ENCODE results near the gene PACRG. TPM values are rescaled to one million over a fixed set of nuclear protein-coding genes. Genes with fewer than 3 reads are reported as not detected.

The PACRG gene
- polyA plus RNA-seq, 3 donors = not detected

DNA sequence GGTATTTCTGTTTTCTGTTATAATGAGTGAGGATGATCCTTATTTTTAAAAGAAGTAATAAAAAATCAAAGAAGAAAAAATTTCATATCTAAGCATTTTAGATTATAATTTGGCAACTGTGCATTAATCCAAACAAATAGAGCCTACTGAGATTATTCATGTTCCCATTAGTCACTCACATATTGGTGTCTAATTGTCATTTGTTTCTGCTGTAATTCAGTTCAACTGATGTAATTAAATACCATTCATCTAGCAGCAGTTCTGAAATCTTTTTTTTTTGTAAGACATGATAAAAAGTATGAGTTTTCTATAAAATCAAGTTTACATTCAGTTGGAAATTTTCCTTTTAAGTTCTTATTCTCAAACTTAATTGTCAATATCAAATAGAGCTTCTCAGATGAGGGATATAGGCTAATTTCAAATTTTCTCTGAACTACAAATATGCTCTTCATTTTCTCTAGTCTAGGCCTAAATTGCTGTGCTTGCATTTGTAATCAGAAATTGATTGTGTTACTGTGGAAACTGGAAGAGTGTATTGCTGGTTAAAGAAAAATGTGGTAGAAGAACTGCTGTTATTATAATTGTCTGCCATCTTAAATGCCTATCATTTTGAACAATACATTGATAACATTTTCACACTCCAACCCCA, 23.6 kb downstream of the PACRG start:
- Mint-ChIP-seq H3K9me3 (peaks cover 0 to 3% (median 1%) of the 10 kb centered on the region in 7 donors), H3K36me3 (no peaks in the 10 kb centered on the region), H3K4me3 (no peak overlapping the region), H3K27ac (no peak overlapping the region), H3K27me3 (ENCODE audit: low read depth in 3 of 3) (peaks cover 0 to 3% (median 0%) of the 10 kb centered on the region in 3 donors), H3K4me1 (no peaks in the 10 kb centered on the region)
- Histone ChIP-seq H3K36me3 (replicated peaks in 1 of 2; ENCODE audit: control insufficient read depth in 1 of 2, insufficient read depth in 2 of 2, low read length in 2 of 2) (no peaks in the 10 kb centered on the region), H3K4me2 (replicated peaks; ENCODE audit: extremely low read depth, low read length, poor library complexity, severe bottlenecking) (no peak overlapping the region), H3K27me3 (ENCODE audit: control insufficient read depth in 2 of 2, insufficient read depth in 2 of 2, low read length in 2 of 2) (no peaks in the 10 kb centered on the region), H3K27ac (ENCODE audit: low read depth in 1 of 2, low read length in 2 of 2) (no peak overlapping the region), H2AFZ (ENCODE audit: insufficient read depth, low read depth, low read length, poor library complexity, severe bottlenecking) (no peak overlapping the region), H4K20me1 (ENCODE audit: insufficient read depth, low read length) (no peaks in the 10 kb centered on the region), H3K4me3 (replicated peaks in 1 of 3; ENCODE audit: low read depth in 2 of 3, low read length in 3 of 3) (no peak overlapping the region), H3K9ac (ENCODE audit: insufficient read depth, low read length, poor library complexity, severe bottlenecking) (no peak overlapping the region), H3K4me1 (ENCODE audit: control insufficient read depth in 1 of 2, insufficient read depth in 2 of 2, low read length in 2 of 2) (no peaks in the 10 kb centered on the region), H3K9me3 (replicated peaks in 1 of 2; ENCODE audit: control insufficient read depth in 1 of 2, insufficient read depth in 1 of 2, low read length in 2 of 2) (no peaks in the 10 kb centered on the region), H3K79me2 (ENCODE audit: insufficient read depth, low read length) (no peaks in the 10 kb centered on the region)
- no peak for DNase-seq
- intact Hi-C loops (cut with micrococcal nuclease) = no loop called here
- TF ChIP-seq, protein P1, sequence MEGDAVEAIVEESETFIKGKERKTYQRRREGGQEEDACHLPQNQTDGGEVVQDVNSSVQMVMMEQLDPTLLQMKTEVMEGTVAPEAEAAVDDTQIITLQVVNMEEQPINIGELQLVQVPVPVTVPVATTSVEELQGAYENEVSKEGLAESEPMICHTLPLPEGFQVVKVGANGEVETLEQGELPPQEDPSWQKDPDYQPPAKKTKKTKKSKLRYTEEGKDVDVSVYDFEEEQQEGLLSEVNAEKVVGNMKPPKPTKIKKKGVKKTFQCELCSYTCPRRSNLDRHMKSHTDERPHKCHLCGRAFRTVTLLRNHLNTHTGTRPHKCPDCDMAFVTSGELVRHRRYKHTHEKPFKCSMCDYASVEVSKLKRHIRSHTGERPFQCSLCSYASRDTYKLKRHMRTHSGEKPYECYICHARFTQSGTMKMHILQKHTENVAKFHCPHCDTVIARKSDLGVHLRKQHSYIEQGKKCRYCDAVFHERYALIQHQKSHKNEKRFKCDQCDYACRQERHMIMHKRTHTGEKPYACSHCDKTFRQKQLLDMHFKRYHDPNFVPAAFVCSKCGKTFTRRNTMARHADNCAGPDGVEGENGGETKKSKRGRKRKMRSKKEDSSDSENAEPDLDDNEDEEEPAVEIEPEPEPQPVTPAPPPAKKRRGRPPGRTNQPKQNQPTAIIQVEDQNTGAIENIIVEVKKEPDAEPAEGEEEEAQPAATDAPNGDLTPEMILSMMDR (IDR thresholded peaks at IDR 0.05) = no peak

DNA sequence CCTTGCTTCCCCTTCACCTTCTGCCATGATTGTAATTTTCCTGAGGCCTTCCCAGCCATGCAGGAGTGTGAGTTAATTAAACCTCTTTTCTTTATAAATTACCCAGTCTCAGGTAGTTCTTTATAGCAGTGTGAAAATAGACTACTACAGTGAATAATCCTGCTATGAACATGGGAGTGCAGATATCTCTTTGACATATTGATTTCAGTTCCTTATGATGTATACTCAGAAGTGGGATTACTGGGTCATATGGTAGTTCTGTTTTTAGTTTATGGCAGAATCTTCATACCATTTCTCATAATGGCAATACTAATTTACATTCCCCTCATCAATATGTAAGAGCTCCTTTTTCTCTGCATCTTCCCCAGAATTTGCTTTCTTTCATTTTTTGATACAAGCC, 26.0 kb downstream of the PACRG start:
- Mint-ChIP-seq H3K27ac (no peak overlapping the region), H3K4me1 (no peaks in the 10 kb centered on the region), H3K4me3 (no peak overlapping the region), H3K27me3 (ENCODE audit: low read depth in 3 of 3) (peaks cover 0 to 3% (median 0%) of the 10 kb centered on the region in 3 donors), H3K9me3 (peaks cover 0 to 3% (median 1%) of the 10 kb centered on the region in 7 donors), H3K36me3 (no peaks in the 10 kb centered on the region)
- H3K4me3 ChIP-seq (replicated peaks in 1 of 3; ENCODE audit: low read depth in 2 of 3, low read length in 3 of 3) = no peak overlapping the region
- no peaks in the 10 kb centered on the region for H4K20me1 ChIP-seq (ENCODE audit: insufficient read depth, low read length)
- H3K36me3 ChIP-seq (replicated peaks in 1 of 2; ENCODE audit: control insufficient read depth in 1 of 2, insufficient read depth in 2 of 2, low read length in 2 of 2) = no peaks in the 10 kb centered on the region
- H2AFZ ChIP-seq (ENCODE audit: insufficient read depth, low read depth, low read length, poor library complexity, severe bottlenecking) = no peak overlapping the region
- H3K9ac ChIP-seq (ENCODE audit: insufficient read depth, low read length, poor library complexity, severe bottlenecking) = no peak overlapping the region
- H3K4me1 ChIP-seq (ENCODE audit: control insufficient read depth in 1 of 2, insufficient read depth in 2 of 2, low read length in 2 of 2) = no peaks in the 10 kb centered on the region
- H3K4me2 ChIP-seq (replicated peaks; ENCODE audit: extremely low read depth, low read length, poor library complexity, severe bottlenecking) = no peak overlapping the region
- no peak overlapping the region for H3K27ac ChIP-seq (ENCODE audit: low read depth in 1 of 2, low read length in 2 of 2)
- TF ChIP-seq, protein P1 (IDR thresholded peaks at IDR 0.05) = no peak
- H3K9me3 ChIP-seq (replicated peaks in 1 of 2; ENCODE audit: control insufficient read depth in 1 of 2, insufficient read depth in 1 of 2, low read length in 2 of 2) = no peaks in the 10 kb centered on the region
- intact Hi-C loops (cut with micrococcal nuclease) = no loop called here
- no peak for DNase-seq
- H3K79me2 ChIP-seq (ENCODE audit: insufficient read depth, low read length) = no peaks in the 10 kb centered on the region
- H3K27me3 ChIP-seq (ENCODE audit: control insufficient read depth in 2 of 2, insufficient read depth in 2 of 2, low read length in 2 of 2) = no peaks in the 10 kb centered on the region
